ENCODE results near the gene PCSK9.

Gene PCSK9

DNA sequence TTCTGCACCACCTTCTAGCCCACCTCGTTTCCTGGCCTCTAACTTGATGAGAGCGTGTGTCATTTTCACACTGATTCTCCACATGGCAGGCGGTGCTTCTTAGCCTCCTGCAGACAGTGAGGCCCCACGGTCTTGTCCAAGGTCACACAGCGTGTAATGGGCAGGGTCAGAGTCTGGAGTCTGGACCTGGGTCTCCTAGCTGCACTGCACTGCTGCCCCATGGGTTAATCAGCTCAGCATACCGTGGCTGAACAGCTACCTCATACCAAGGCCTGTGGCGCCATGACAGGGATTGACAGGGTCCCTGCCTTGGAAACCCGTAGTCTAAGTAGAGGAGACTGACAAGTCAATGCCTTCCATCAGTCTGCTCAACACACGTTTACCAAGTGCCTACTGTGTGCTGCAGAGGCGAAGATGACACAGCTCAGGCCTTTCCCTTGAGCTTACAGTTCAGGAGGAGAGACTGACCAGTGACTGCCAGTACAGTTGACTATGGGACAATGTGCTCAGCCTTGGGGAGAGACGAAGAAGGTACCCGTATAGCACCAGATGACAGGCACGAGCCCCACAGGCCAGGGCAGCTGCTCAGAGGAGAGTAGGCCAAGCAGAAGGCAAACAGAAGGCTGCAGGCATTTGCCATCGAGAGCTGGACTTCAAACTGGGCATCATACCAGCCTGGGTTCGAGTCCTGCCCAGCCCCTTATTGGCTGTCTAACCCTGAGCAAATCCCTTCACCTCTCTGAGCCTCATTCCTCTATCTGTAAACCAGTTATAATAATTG is 5.5 kb downstream of the PCSK9 start:
- DNase-seq (ENCODE audit: low spot score) = no peak

DNA sequence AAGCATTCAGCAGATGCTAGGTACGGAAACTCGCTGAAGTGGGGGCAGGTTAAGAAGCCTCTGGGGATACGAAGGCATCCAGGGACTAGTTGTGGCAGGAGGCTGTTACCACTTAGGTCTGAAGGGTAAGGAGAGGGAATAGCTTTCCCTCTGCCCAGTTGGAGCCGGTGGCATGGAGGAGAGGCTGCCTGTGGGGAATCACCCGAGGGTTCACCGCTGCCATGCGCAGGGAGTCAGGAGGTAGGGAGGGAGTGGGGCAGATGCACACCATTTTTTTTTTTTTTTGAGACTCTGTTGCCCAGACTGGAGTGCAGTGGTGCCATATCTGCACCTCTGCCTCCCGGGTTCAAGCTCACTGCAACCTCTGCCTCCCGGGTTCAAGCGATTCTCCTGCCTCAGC is 6.1 kb downstream of the PCSK9 start:
- no peak for DNase-seq (ENCODE audit: low spot score)

GRCh38 chr1:55046871-55047270 is 7.5 kb downstream of the PCSK9 start:
- DNase-seq (ENCODE audit: low spot score) = no peak

DNA sequence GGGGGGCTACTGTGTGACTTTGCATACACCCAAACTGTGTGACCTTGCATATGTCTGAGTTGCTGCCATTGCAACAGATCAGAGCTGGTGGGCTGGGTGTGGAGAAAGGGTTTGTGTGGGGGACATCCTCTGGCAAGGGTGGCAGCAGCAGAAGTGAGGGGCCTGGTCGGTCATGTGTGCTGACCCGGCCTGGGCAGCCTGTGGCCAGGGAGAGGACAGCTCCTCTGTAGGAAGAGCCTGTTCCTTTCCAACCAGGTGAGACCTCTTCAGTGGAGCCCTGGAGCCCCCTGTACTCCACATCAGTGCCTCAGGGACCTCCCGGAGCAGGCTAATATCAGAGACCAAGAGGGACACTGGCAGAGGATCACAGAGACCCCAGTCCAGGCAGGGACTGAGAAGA is 8.3 kb downstream of the PCSK9 start:
- DNase-seq (ENCODE audit: low spot score) = no peak

DNA sequence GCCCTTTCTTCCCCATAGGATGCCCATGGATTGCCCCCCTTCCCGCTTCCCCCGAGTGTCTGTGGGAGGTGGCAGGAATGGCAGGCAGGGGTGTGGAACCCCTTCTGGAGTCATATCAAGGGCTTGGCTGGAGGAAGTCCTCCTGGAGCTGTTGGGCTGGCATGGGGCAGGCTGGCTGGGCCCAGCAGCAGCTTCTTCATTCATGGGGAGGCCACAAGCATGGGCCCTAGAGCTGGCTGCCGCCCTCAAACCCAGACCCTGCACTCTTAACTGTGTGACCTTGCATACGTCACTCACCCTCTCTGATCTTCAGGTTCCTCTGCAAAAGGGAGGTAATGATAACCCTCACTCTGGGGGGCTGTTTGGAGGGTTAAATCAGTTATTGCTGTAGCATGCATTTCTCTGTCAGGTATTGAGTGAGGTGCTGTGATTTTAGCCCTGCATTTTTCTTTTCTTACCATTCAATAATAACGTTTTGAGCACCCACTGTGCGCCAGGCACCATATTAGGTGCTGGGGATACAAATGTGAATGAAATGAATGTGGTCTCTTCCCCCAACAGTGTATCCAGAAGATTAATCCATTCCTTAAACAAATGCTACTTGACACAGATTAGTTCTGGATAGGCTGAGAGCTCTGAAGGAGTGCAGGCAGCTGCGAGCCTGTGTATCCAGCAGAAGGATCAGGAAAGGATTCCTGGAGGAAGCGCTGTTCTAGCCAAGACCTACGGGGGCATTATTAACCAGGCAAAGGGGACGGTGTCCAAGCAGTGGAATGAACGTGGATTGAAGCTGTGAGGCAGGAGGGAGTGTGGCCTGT is 9.3 kb downstream of the PCSK9 start:
- DNase-seq (ENCODE audit: low spot score) = no peak

DNA sequence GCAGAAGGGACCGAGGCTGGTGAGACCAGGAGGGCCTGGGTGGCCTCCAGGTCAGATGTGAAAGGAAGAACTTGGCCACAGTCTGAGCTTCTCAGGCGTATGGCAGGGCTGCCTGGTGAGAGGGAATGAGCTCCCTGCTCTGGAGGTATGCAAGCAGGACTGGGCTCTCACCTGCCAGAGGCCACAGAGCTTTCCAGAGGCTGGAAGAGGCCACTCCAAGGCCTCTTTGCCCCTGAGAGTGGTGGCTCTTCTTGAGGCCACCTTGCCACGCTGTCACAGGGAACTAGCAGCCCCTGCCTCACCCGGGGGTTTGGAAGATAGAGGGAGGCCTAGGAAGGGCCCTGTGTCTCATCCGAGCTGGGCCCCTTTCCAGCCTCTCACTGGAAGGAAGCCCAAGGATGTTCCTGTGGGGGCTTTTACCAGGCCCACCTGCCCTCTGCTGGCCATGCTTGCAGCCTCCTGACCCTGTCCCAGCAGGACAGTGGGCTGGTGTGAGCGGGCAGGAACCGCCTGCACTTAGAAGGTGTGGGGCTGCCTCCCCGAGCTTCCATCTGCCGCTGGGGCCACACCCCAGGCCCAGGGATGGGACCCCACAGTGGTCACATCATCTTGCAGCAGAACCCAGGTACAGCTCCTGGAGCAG is 10.0 kb downstream of the PCSK9 start:
- DNase-seq (ENCODE audit: low spot score) = no peak

DNA sequence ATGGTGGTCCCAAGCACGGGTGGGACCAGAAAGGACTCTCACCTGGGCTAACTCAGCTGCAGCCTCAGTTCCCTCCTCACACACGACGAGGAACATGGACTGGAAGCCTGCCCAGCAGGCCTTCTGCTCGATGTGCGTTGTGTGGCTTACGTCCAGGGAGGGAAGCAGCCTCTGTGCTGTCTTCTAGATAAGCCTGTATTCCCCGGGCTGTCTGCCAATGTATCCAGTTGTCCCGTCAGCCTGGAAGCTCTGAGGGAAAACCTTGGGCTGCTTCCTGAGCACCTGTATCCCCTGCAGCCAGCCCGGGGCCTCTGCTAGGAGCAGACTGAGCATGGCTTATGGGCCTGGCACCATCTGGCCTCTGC is 10.5 kb downstream of the PCSK9 start:
- no peak for DNase-seq (ENCODE audit: low spot score)

DNA sequence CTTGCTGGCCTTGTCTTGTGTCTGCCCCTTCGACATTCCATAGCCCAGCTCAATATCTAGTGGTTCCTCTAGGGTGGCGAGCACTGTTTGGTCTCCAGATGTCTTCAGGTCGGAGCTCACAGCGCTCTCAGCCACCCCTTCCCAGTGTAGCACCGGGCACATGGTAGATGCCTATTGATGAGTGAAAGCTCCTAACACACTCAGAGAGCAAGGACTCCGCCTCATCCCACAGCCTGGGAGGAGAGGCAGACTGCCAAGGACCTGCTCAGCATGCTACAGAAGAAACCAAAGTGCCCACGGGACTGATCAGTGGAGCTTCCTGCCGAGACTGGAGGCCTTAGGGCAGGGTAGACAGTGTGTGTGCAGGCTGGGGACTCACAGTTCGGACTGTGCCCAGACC is 10.9 kb downstream of the PCSK9 start:
- DNase-seq (ENCODE audit: low spot score) = no peak

DNA sequence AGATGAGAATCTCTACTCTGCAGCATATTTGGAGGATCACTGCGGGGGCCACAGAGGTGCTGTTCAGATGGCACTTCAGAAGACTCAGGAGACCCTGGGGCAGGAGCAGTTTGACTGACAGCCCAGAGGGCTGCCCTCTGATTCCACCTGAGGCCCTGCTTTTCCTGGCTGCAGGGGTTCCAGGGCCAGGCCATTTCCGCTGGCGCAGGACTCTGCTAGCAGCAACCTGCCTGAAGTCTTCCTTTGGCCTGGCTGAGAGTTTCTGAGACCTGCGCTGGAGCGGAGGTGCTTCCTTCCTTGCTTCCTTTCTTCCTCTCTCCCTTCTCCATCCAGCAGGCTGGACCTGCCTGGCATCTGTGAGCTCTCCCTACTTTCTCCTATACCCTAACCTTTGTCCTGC is 11.8 kb downstream of the PCSK9 start:
- DNase-seq (ENCODE audit: low spot score) = no peak

- no peak for DNase-seq (ENCODE audit: low spot score)
Observed at GRCh38 chr1:55051621-55052020, 12.3 kb downstream of the PCSK9 start.

DNA sequence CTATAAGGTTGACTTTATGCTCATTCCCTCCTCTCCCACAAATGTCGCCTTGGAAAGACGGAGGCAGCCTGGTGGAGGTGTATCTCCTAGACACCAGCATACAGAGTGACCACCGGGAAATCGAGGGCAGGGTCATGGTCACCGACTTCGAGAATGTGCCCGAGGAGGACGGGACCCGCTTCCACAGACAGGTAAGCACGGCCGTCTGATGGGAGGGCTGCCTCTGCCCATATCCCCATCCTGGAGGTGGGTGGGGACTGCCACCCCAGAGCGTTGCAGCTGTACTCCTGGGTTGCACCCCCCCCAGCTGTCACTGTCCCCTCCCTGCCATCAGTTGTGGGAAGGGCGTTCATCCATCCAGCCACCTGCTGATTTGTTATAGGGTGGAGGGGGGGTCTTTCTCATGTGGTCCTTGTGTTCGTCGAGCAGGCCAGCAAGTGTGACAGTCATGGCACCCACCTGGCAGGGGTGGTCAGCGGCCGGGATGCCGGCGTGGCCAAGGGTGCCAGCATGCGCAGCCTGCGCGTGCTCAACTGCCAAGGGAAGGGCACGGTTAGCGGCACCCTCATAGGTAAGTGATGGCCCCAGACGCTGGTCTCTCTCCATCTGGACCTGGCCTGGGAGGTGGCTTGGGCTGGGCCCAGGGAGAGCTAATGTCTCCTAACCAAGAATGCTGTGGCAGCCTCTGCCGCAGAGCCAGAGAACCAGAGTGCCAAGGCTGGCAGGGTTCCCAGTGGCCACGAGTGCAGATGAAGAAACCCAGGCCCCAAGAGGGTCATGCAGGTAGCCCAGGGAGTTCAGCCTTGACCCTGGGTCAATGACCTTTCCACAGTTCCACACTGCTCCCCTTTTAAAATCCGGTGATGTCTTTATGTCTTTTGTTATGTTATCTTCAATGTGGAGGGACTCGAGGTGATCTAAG is 13.1 kb downstream of the PCSK9 start:
- no peak for DNase-seq (ENCODE audit: low spot score)

DNA sequence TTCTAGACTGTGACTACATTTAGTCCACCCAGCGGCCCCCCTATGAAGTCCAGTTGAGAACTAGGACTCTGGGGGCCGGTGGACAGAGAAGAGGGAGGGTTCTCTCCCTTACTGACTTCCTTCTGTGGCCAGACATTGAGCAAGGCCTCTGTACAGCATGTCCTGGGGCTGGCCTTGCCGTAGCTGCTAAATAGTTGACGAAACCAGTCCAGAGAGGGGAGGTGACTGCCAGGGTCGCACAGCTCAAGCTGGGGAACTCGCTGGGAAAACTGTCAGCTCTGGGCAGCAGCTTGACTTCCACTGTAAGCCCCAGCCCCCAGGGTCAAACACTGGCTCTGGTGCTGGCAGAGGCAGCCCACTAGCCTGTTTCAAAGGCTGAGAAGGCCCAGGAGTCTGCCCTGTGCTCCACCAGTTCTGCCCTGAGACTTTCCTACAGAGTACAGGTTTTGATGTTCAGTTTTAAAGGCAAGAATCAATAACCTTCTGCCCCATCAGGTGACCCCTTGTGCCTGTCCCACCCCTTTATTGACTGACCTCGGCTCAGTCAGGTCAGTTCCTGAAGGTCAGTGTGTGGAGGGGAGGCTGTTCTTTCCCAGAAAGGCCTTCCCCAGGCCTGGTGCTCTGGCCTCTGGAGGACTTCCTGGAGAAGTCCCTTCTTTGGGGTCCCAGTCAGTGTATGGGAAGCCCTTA is 14.1 kb downstream of the PCSK9 start:
- DNase-seq (ENCODE audit: low spot score) = no peak

GRCh38 chr1:55054396-55054795 is 15.0 kb downstream of the PCSK9 start:
- DNase-seq (ENCODE audit: low spot score) = no peak

DNA sequence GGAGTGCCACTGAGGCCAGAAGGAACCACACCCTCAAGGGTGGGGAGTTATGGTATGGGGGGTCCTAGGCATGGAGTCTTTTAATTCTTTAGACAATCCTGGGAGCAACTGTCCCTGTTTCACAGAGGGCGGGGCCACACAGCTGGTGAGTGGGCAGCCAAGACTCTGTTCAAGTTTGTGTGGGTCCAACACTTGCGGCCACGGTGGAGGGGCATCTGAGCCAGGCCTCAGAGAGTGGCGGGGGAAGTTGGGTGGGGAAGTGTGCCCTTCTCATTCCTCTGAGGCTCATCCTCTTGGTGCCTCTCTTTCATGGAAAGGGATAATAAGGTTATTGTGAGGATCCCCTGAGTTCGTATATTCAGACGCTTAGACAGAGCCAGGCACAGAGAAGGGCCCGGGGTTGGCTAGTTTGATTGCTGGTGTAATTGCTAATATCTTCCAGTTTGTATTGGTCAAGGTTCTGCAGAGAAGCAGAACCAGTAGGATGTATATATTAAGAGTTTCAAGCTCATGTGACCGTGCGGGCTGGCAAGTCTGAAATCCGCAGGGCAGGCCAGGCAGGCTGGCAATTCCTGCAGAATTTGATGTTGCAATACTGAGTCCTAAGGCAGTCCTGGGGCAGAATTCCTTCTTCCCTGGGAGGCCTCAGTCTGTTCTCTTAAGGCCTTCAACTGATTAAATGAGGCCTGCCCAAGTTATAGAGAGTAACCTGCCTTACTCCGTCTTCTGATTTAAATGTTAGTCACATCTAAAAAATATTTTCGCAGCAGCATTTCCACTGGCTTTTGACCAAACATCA is 15.9 kb downstream of the PCSK9 start:
- no peak for DNase-seq (ENCODE audit: low spot score)

- no peak for DNase-seq (ENCODE audit: low spot score)
Observed at GRCh38 chr1:55055951-55056631, 16.7 kb downstream of the PCSK9 start.

DNA sequence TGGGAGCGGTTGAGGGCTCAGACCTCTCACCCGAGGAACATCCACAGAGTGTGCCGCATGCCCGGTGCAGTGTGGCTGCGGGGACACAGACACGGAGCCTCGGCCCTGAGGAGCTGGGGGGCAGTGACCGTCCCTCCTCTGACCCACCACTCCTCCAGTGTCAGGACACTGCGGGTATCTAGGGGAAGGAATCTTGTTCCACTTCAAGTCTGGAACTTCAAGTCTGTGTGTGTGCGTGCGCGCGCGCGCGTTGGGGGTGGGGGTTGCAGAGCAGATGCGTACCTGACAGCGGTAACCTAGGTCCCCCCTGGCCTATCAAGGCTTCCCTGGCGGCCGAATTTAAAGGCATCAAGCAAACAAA is 17.3 kb downstream of the PCSK9 start:
- no peak for DNase-seq (ENCODE audit: low spot score)

DNA sequence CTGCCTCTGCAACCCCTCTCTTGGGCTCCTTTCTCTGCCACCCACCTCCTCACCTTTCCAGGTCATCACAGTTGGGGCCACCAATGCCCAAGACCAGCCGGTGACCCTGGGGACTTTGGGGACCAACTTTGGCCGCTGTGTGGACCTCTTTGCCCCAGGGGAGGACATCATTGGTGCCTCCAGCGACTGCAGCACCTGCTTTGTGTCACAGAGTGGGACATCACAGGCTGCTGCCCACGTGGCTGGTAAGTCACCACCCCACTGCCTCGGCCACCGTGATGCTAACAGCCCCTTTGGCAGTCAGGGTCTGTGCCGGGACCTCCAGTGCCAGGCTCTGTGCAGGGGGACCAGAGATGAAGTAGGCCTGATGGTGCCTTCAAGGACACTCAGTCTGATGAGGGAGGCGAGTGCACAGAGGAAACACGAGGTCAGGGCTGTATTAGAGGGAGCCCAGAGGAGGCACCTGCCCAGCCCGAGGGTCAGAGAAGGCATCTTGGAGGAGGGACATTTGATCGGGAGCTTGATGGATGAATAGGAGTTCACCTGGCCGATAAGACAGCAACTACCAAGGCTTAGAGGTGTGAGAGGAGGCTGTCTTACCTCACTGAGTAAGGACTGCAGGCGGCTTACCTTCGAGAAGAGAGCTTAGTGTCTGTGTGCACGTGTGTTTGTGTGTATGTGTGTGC is 18.1 kb downstream of the PCSK9 start:
- no peak for DNase-seq (ENCODE audit: low spot score)

DNA sequence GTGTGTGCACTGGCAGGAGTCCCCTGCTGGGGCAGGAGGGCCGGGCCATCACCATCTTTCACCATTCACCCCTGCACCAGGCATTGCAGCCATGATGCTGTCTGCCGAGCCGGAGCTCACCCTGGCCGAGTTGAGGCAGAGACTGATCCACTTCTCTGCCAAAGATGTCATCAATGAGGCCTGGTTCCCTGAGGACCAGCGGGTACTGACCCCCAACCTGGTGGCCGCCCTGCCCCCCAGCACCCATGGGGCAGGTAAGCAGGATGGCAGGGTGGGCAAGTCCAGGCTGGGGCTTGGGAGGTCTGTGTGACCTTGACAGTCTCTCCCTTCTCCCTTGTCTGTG is 18.6 kb downstream of the PCSK9 start:
- no peak for DNase-seq (ENCODE audit: low spot score)

GRCh38 chr1:55059302-55060132 is 20.2 kb downstream of the PCSK9 start:
- DNase-seq (ENCODE audit: low spot score) = no peak

Measured in kidney tubule cell (primary cell).